Activated naive CD8-positive, alpha-beta T cell treated with anti-CD3 and anti-CD28 coated beads for 36 hours (primary cell): ENCODE measurements around the gene GLIPR1. TPM values are rescaled to one million over a fixed set of nuclear protein-coding genes. Genes with fewer than 3 reads are reported as not detected.
A peak's percentile ranks its signal among the peaks of the same experiment; 100 is the strongest.

ENCODE experiments used
- DNase-seq: peaks from one replicate; pipeline ENCODE4 v3.0.0; 2021
- H3K27ac Mint-ChIP-seq: one replicate; pipeline ENCODE4 v1.8.0; 2022; ENCODE audit warnings: mild to moderate bottlenecking, moderate library complexity, mixed read lengths
- H3K27me3 Mint-ChIP-seq: one replicate; pipeline ENCODE4 v1.8.0; 2022; ENCODE audit warnings: mild to moderate bottlenecking, mixed read lengths
- H3K36me3 Mint-ChIP-seq: one replicate; pipeline ENCODE4 v1.8.0; 2021; ENCODE audit warnings: mild to moderate bottlenecking, mixed read lengths
- H3K4me1 Mint-ChIP-seq: one replicate; pipeline ENCODE4 v1.8.0; 2021; ENCODE audit warnings: mixed read lengths
- H3K4me3 Mint-ChIP-seq: one replicate; pipeline ENCODE4 v1.8.0; 2022; ENCODE audit warnings: mild to moderate bottlenecking, moderate library complexity, mixed read lengths
- H3K9me3 Mint-ChIP-seq: one replicate; pipeline ENCODE4 v1.8.0; 2022; ENCODE audit warnings: mixed read lengths
- total RNA-seq, 2 experiments: library from RNA; stranded (reverse); gene quantifications; one replicate each; pipeline ENCODE4 v1.2.3, GENCODE V29; 2021

GLIPR1 gene
- total RNA-seq, 2 experiments from 2014 or later: 19.7 to 25.7 TPM

GRCh38 chr12:75525263-75525662 lies 44.7 kb downstream of the GLIPR1 start:
- peaks cover 49% of the 10 kb centered on the region for H3K27me3 Mint-ChIP-seq
- peaks cover 4% of the 10 kb centered on the region for H3K4me1 Mint-ChIP-seq
- no peak for DNase-seq
- H3K36me3 Mint-ChIP-seq: peaks cover 2% of the 10 kb centered on the region
- H3K9me3 Mint-ChIP-seq: peaks cover 6% of the 10 kb centered on the region
- no peak overlapping the region for H3K4me3 Mint-ChIP-seq
- no peak overlapping the region for H3K27ac Mint-ChIP-seq

- Mint-ChIP-seq H3K36me3 (peaks cover 2% of the 10 kb centered on the region), H3K27ac (no peak overlapping the region), H3K4me1 (peaks cover 4% of the 10 kb centered on the region), H3K9me3 (peaks cover 4% of the 10 kb centered on the region), H3K27me3 (peaks cover 47% of the 10 kb centered on the region), H3K4me3 (no peak overlapping the region)
- peak; percentile 29 for DNase-seq
These were observed 46.3 kb downstream of the GLIPR1 start for GRCh38 chr12:75526655-75527511.

- peaks cover 38% of the 10 kb centered on the region for H3K27me3 Mint-ChIP-seq
These were observed 47.7 kb downstream of the GLIPR1 start for GRCh38 chr12:75528272-75528671.

GRCh38 chr12:75528692-75529091 lies 48.1 kb downstream of the GLIPR1 start:
- no peak overlapping the region for H3K4me3 Mint-ChIP-seq
- no peaks in the 10 kb centered on the region for H3K36me3 Mint-ChIP-seq
- H3K4me1 Mint-ChIP-seq: peaks cover 4% of the 10 kb centered on the region
- no peak for DNase-seq
- H3K27me3 Mint-ChIP-seq: peaks cover 38% of the 10 kb centered on the region
- H3K27ac Mint-ChIP-seq: no peak overlapping the region
- H3K9me3 Mint-ChIP-seq: no peaks in the 10 kb centered on the region

More at GRCh38 chr12:75528272-75528671, 47.7 kb downstream of the GLIPR1 start:
- DNase-seq: no peak
- peaks cover 4% of the 10 kb centered on the region for H3K4me1 Mint-ChIP-seq
- no peaks in the 10 kb centered on the region for H3K9me3 Mint-ChIP-seq
- H3K4me3 Mint-ChIP-seq: no peak overlapping the region
- H3K36me3 Mint-ChIP-seq: no peaks in the 10 kb centered on the region
- no peak overlapping the region for H3K27ac Mint-ChIP-seq

GRCh38 chr12:75529316-75529715 lies 48.8 kb downstream of the GLIPR1 start:
- peaks cover 4% of the 10 kb centered on the region for H3K4me1 Mint-ChIP-seq
- H3K27me3 Mint-ChIP-seq: peaks cover 44% of the 10 kb centered on the region
- no peak overlapping the region for H3K4me3 Mint-ChIP-seq
- no peak for DNase-seq
- H3K27ac Mint-ChIP-seq: no peak overlapping the region
- H3K9me3 Mint-ChIP-seq: no peaks in the 10 kb centered on the region
- no peaks in the 10 kb centered on the region for H3K36me3 Mint-ChIP-seq

- DNase-seq: no peak
- no peaks in the 10 kb centered on the region for H3K36me3 Mint-ChIP-seq
- H3K9me3 Mint-ChIP-seq: no peaks in the 10 kb centered on the region
- no peak overlapping the region for H3K27ac Mint-ChIP-seq
- peaks cover 4% of the 10 kb centered on the region for H3K4me1 Mint-ChIP-seq
- H3K4me3 Mint-ChIP-seq: no peak overlapping the region
- peaks cover 44% of the 10 kb centered on the region for H3K27me3 Mint-ChIP-seq
These were observed 49.3 kb downstream of the GLIPR1 start for GRCh38 chr12:75529826-75530225.

- H3K4me3 Mint-ChIP-seq: no peak overlapping the region
- H3K36me3 Mint-ChIP-seq: no peaks in the 10 kb centered on the region
- H3K27ac Mint-ChIP-seq: no peak overlapping the region
- no peaks in the 10 kb centered on the region for H3K9me3 Mint-ChIP-seq
- H3K4me1 Mint-ChIP-seq: no peaks in the 10 kb centered on the region
- no peak for DNase-seq
- peaks cover 23% of the 10 kb centered on the region for H3K27me3 Mint-ChIP-seq
These were observed 52.7 kb downstream of the GLIPR1 start for GRCh38 chr12:75533239-75533638.

- H3K27me3 Mint-ChIP-seq: peaks cover 13% of the 10 kb centered on the region
- no peak overlapping the region for H3K4me3 Mint-ChIP-seq
- no peaks in the 10 kb centered on the region for H3K36me3 Mint-ChIP-seq
- H3K27ac Mint-ChIP-seq: no peak overlapping the region
- no peaks in the 10 kb centered on the region for H3K9me3 Mint-ChIP-seq
- no peaks in the 10 kb centered on the region for H3K4me1 Mint-ChIP-seq
- DNase-seq: no peak
These were observed 59.3 kb downstream of the GLIPR1 start for GRCh38 chr12:75539889-75540288.

GRCh38 chr12:75542942-75543341 lies 62.4 kb downstream of the GLIPR1 start:
- H3K36me3 Mint-ChIP-seq: no peaks in the 10 kb centered on the region
- no peak for DNase-seq
- no peaks in the 10 kb centered on the region for H3K9me3 Mint-ChIP-seq
- H3K4me1 Mint-ChIP-seq: no peaks in the 10 kb centered on the region
- no peak overlapping the region for H3K4me3 Mint-ChIP-seq
- peaks cover 29% of the 10 kb centered on the region for H3K27me3 Mint-ChIP-seq
- no peak overlapping the region for H3K27ac Mint-ChIP-seq

- DNase-seq: no peak
- Mint-ChIP-seq H3K27me3 (peaks cover 30% of the 10 kb centered on the region), H3K27ac (no peak overlapping the region)
These were observed 63.0 kb downstream of the GLIPR1 start for GRCh38 chr12:75543529-75543928.

GRCh38 chr12:75545636-75546035 lies 65.1 kb downstream of the GLIPR1 start:
- H3K9me3 Mint-ChIP-seq: no peaks in the 10 kb centered on the region
- H3K27me3 Mint-ChIP-seq: peaks cover 39% of the 10 kb centered on the region
- H3K4me3 Mint-ChIP-seq: no peak overlapping the region
- H3K4me1 Mint-ChIP-seq: no peaks in the 10 kb centered on the region
- no peak overlapping the region for H3K27ac Mint-ChIP-seq
- DNase-seq: no peak
- no peaks in the 10 kb centered on the region for H3K36me3 Mint-ChIP-seq

More at GRCh38 chr12:75543529-75543928, 63.0 kb downstream of the GLIPR1 start:
- Mint-ChIP-seq H3K36me3 (no peaks in the 10 kb centered on the region), H3K9me3 (no peaks in the 10 kb centered on the region), H3K4me1 (no peaks in the 10 kb centered on the region), H3K4me3 (no peak overlapping the region)

- no peaks in the 10 kb centered on the region for H3K9me3 Mint-ChIP-seq
- no peak overlapping the region for H3K4me3 Mint-ChIP-seq
- H3K27me3 Mint-ChIP-seq: peaks cover 41% of the 10 kb centered on the region
- DNase-seq: no peak
- no peaks in the 10 kb centered on the region for H3K4me1 Mint-ChIP-seq
- H3K36me3 Mint-ChIP-seq: no peaks in the 10 kb centered on the region
- no peak overlapping the region for H3K27ac Mint-ChIP-seq
These were observed 68.3 kb downstream of the GLIPR1 start for GRCh38 chr12:75548879-75549278.

- H3K27me3 Mint-ChIP-seq: peaks cover 47% of the 10 kb centered on the region
These were observed 69.4 kb downstream of the GLIPR1 start for GRCh38 chr12:75549989-75550388.

GRCh38 chr12:75550401-75551240 lies 70.1 kb downstream of the GLIPR1 start:
- Mint-ChIP-seq H3K4me1 (no peaks in the 10 kb centered on the region), H3K4me3 (no peak overlapping the region), H3K27ac (no peak overlapping the region), H3K9me3 (no peaks in the 10 kb centered on the region), H3K36me3 (no peaks in the 10 kb centered on the region), H3K27me3 (peaks cover 51% of the 10 kb centered on the region)
- DNase-seq: no peak

More at GRCh38 chr12:75549989-75550388, 69.4 kb downstream of the GLIPR1 start:
- DNase-seq: no peak
- Mint-ChIP-seq H3K9me3 (no peaks in the 10 kb centered on the region), H3K36me3 (no peaks in the 10 kb centered on the region), H3K27ac (no peak overlapping the region), H3K4me3 (no peak overlapping the region), H3K4me1 (no peaks in the 10 kb centered on the region)

GRCh38 chr12:75551477-75551876 lies 70.9 kb downstream of the GLIPR1 start:
- DNase-seq: no peak
- Mint-ChIP-seq H3K4me1 (no peaks in the 10 kb centered on the region), H3K9me3 (no peaks in the 10 kb centered on the region), H3K36me3 (no peaks in the 10 kb centered on the region), H3K4me3 (no peak overlapping the region), H3K27ac (no peak overlapping the region), H3K27me3 (peaks cover 47% of the 10 kb centered on the region)
